Measurements from ENCODE around the gene VIT.

DNA sequence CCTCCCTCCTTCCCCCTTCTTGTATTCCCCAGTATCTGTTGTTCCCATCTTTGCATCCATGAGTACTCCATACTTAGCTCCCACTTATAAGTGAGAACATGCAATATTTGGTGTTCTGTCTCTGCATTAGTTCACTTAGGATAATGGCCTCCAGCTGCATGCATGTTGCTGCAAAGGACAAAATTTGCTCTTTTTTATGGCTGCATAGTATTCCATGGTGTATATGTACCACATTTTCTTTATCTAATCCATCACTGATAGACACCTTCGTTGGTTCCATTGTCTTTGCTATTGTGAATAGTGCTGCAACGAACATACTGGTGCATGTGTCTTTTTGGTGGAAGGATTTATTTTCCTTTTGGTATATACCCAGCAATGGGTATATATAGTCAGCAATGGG, 47.4 kb downstream of the VIT start:
- TF ChIP-seq, protein P1, sequence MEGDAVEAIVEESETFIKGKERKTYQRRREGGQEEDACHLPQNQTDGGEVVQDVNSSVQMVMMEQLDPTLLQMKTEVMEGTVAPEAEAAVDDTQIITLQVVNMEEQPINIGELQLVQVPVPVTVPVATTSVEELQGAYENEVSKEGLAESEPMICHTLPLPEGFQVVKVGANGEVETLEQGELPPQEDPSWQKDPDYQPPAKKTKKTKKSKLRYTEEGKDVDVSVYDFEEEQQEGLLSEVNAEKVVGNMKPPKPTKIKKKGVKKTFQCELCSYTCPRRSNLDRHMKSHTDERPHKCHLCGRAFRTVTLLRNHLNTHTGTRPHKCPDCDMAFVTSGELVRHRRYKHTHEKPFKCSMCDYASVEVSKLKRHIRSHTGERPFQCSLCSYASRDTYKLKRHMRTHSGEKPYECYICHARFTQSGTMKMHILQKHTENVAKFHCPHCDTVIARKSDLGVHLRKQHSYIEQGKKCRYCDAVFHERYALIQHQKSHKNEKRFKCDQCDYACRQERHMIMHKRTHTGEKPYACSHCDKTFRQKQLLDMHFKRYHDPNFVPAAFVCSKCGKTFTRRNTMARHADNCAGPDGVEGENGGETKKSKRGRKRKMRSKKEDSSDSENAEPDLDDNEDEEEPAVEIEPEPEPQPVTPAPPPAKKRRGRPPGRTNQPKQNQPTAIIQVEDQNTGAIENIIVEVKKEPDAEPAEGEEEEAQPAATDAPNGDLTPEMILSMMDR (conservative IDR thresholded peaks at IDR 0.05; ENCODE audit: low read length), result no peak
- TF ChIP-seq EZH2phosphoT487 (IDR thresholded peaks at IDR 0.05; ENCODE audit: borderline replicate concordance), result no peak

All from Loucy (cell line).